HEK293T (cell line): ENCODE data around the gene RAET1L.
"Not testable (repeated sequence)": the region's sequence is repeated elsewhere in the genome, so short reads cannot be mapped to it uniquely, and the experiment has no call there.

Experiments
- CTCF ChIA-PET: fragments of 350-600 bp; formaldehyde crosslinking; extraction: SDS; loops from one replicate; lab custom pipeline; 2021; ENCODE audit warnings: antibody characterized with exemption, inconsistent platforms; lab: Yijun Ruan, JAX
- POLR2A ChIA-PET: fragments of 350-600 bp; formaldehyde crosslinking; extraction: SDS; loops from one replicate; lab custom pipeline; 2020; ENCODE audit warnings: antibody characterized with exemption, inconsistent platforms; lab: Yijun Ruan, JAX
- DNase-seq: peaks from one replicate; pipeline ENCODE4 v3.0.0; 2012; ENCODE audit warnings: mixed read lengths; ENCODE audit errors: extremely low spot score
- ARNT ChIP-seq: fragments of 450-650 bp; IDR thresholded peaks from 2 replicates; pipeline ENCODE4 v1.6.1; 2017; ENCODE audit warnings: mild to moderate bottlenecking
- BHLHE40 ChIP-seq: fragments of 450-650 bp; IDR thresholded peaks from 2 replicates; pipeline ENCODE4 v1.6.1; 2016; ENCODE audit warnings: mild to moderate bottlenecking, moderate library complexity, borderline replicate concordance
- CTBP1 ChIP-seq: fragments of 450-650 bp; IDR thresholded peaks from 2 replicates; pipeline ENCODE4 v1.6.1; 2016; ENCODE audit warnings: borderline replicate concordance
- ELF4 ChIP-seq: fragments of 450-650 bp; IDR thresholded peaks from 2 replicates; pipeline ENCODE4 v1.6.1; 2017; ENCODE audit warnings: antibody characterized with exemption
- FOXA1 ChIP-seq: fragments of 450-650 bp; IDR thresholded peaks from 2 replicates; pipeline ENCODE4 v1.6.1; 2016; ENCODE audit warnings: mild to moderate bottlenecking
- FOXM1 ChIP-seq: fragments of 450-650 bp; IDR thresholded peaks from 2 replicates; pipeline ENCODE4 v1.6.1; 2017; ENCODE audit warnings: mild to moderate bottlenecking, borderline replicate concordance
- HDGF ChIP-seq: fragments of 450-650 bp; IDR thresholded peaks from 2 replicates; pipeline ENCODE4 v1.6.1; 2017; ENCODE audit warnings: antibody characterized with exemption, borderline replicate concordance
- L3MBTL2 ChIP-seq: fragments of 450-650 bp; conservative IDR thresholded peaks from 2 replicates; pipeline ENCODE4 v1.6.1; 2016; ENCODE audit warnings: mild to moderate bottlenecking
- LEF1 ChIP-seq: fragments of 450-650 bp; IDR thresholded peaks from 2 replicates; pipeline ENCODE4 v1.6.1; 2017; ENCODE audit warnings: mild to moderate bottlenecking, borderline replicate concordance
- NFRKB ChIP-seq: fragments of 450-650 bp; IDR thresholded peaks from 2 replicates; pipeline ENCODE4 v1.6.1; 2016; ENCODE audit warnings: mild to moderate bottlenecking, moderate library complexity
- SP1 ChIP-seq: fragments of 450-650 bp; IDR thresholded peaks from 2 replicates; pipeline ENCODE4 v1.6.1; 2017
- SUZ12 ChIP-seq: fragments of 450-650 bp; IDR thresholded peaks from 2 replicates; pipeline ENCODE4 v1.6.1; 2016; ENCODE audit warnings: mild to moderate bottlenecking
- TARDBP ChIP-seq: fragments of 450-650 bp; IDR thresholded peaks from 2 replicates; pipeline ENCODE4 v1.6.1; 2016
- ZNF384 ChIP-seq: fragments of 450-650 bp; IDR thresholded peaks from 2 replicates; pipeline ENCODE4 v1.6.1; 2016
- TF ChIP-seq, protein P1 (sequence below): fragments of 450-650 bp; IDR thresholded peaks from 2 replicates; pipeline ENCODE4 v1.6.1; 2016

Gene RAET1L

GRCh38 chr6:149984773-149985172 lies 40.6 kb downstream of the RAET1L start:
- ChIA-PET CTCF (no interaction called here), POLR2A (no interaction called here)
- no peak for TF ChIP-seq FOXA1
- no peak for TF ChIP-seq TARDBP
- TF ChIP-seq SUZ12 = no peak
- no peak for TF ChIP-seq LEF1
- DNase-seq = no peak

- TF ChIP-seq FOXM1 (no peak), HDGF (no peak), L3MBTL2 (no peak), SP1 (no peak)
- TF ChIP-seq, protein P1, sequence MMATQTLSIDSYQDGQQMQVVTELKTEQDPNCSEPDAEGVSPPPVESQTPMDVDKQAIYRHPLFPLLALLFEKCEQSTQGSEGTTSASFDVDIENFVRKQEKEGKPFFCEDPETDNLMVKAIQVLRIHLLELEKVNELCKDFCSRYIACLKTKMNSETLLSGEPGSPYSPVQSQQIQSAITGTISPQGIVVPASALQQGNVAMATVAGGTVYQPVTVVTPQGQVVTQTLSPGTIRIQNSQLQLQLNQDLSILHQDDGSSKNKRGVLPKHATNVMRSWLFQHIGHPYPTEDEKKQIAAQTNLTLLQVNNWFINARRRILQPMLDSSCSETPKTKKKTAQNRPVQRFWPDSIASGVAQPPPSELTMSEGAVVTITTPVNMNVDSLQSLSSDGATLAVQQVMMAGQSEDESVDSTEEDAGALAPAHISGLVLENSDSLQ = no peak
- POLR2A ChIA-PET = no interaction called here
- CTCF ChIA-PET = no interaction called here
- DNase-seq = no peak
Measured at GRCh38 chr6:149983145-149983544, 42.2 kb downstream of the RAET1L start.

DNA sequence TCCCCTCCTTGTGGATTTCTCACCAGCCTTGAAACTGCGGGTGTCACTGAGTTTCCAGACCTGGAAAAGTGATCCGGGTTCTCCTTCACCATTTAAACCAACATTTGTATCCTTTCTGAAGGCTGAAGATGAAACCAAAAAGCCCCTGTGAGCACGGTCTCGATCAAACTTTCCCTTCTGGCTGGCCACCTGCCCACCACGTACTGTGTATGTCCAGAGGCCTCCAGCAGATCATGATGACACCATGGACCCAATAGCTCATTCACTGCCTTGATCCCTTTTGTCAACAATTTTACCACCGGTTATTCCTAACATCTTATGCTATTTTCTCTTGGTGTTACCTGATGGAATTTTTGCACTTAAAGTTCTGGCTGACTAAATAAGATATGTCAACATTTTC lies 46.0 kb downstream of the RAET1L start:
- ChIA-PET CTCF (no interaction called here), POLR2A (no interaction called here)
- no peak for TF ChIP-seq NFRKB
- no peak for TF ChIP-seq BHLHE40
- TF ChIP-seq ELF4 = no peak
- no peak for TF ChIP-seq FOXM1
- no peak for DNase-seq

DNA sequence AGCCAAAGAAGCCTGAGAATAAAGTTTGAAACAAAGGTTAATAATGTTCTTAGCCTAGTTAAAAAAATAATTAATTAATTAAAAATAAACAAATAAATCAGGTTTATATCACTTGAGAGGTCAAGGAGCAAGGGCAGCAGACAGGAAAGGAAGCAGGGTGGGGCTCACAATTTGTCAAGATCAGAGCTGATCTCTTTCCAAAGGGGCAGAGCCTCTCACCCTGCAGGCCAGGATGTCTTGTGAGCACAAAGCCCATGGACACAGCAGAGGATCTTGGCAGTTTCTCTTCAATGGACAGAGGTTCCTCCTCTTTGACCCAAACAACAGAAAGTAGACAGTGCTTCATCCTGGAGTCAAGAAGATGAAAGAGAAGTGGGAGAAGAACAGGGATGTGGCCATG lies 46.7 kb downstream of the RAET1L start:
- CTCF ChIA-PET = no interaction called here
- no peak for DNase-seq
- POLR2A ChIA-PET = no interaction called here
- TF ChIP-seq ARNT (no peak), FOXM1 (no peak), SUZ12 (no peak), LEF1 (no peak), L3MBTL2 (no peak), ZNF384 (no peak), ELF4 (no peak), FOXA1 (no peak), SP1 (no peak)
- TF ChIP-seq, protein P1 = no peak

- no peak for TF ChIP-seq CTBP1
- TF ChIP-seq ARNT = no peak
- no peak for TF ChIP-seq SUZ12
- no peak for TF ChIP-seq FOXM1
- no peak for TF ChIP-seq ZNF384
- no peak for TF ChIP-seq HDGF
- TF ChIP-seq, protein P1 = no peak
- no peak for TF ChIP-seq SP1
- no peak for TF ChIP-seq L3MBTL2
- no peak for TF ChIP-seq LEF1
- no peak for TF ChIP-seq FOXA1
- no peak for TF ChIP-seq NFRKB
- no peak for TF ChIP-seq ELF4
- no peak for TF ChIP-seq TARDBP
- ChIA-PET POLR2A (no interaction called here), CTCF (no interaction called here)
- DNase-seq = no peak
Measured at GRCh38 chr6:149977221-149977620, 48.1 kb downstream of the RAET1L start.

DNA sequence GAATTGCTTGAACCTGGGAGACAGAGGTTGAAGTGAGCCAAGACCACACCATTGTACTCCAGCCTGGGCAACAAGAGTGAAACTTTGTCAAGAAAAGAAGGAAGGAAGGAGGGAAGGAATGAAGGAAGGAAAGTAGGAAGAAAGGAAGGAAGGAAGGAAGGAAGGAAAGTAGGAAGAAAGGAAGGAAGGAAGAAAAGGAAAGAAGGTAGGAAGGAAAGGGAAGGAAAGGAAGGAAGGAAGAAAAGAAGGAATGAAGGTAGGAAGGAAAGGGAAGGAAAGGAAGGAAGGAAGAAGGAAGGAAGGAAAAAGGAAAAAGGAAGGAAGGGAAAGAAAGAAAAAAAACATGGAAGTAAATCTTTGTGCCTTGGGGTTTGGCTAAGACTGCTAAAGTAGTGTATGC lies 49.9 kb downstream of the RAET1L start:
- ChIA-PET POLR2A (no interaction called here), CTCF (no interaction called here)
- TF ChIP-seq BHLHE40 (no peak), ARNT (no peak), NFRKB (no peak), TARDBP (no peak)
- no peak for DNase-seq

DNA sequence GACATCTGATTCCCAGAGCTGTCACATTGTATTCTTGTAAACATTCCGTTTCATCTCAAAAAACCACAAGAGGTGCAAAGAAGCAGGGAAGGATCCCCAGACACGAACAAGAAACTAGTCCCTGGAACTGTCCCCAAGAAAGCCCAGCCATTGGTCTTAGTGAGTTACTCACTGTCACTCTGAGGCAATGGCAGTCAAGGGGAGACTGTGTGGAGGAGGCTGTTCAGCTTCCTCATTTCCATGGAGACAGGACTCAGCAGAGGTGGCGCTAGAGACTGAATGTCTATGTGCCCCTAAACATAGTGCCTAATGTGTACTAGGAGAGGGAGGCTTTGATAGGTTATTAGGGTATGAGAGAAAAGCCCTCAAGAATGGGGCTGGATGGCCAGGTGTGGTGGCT lies 50.5 kb downstream of the RAET1L start:
- TF ChIP-seq, protein P1 = no peak
- DNase-seq = no peak
- ChIA-PET CTCF (no interaction called here), POLR2A (no interaction called here)

DNA sequence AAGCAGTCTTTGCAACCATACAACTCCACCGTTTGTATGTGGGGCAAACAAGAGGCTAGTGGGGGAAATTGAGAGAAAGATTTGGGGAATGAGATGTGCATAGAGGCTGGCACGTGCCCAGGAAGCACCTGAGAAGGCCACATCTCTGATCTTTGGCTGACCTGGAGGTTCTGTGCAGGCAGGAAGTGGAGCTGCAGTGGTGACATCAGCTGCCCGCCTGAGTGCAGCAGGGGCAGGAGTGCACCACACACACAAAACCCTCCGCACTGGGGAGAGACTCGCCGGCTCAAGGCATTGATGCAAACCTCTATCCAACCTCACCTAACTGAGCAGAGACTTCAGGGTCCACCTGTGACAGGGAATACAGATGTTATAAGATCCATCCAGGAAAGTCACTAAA lies 50.9 kb downstream of the RAET1L start:
- DNase-seq, CTCF ChIA-PET: not testable (repeated sequence)
- POLR2A ChIA-PET = interaction anchor here (0.6 kb wide), 1 partner anchor 9 kb away, joined by 3 read pairs; no protein-coding TSS in a partner anchor
